ENCODE results near the gene DIS3L2.

DNA sequence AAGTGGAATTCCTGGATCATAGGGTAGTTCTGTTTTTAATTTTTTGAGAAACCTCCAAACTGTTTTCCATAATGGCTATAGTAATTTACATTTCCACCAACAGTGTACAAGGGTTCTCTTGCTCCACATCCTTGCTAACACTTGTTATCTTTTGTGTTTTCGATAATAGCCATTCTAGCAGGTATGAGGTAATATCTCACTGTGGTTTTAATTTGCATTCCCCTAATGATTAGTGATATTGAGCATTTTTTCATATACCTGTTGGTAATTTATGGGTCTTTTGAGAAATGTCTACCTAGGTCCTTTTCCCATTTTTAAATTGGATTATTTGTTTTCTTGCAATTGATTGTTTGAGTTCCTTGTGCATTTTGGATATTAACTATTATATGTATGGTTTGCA is 39.6 kb downstream of the DIS3L2 start:
- no peak for TF ChIP-seq EP300 (IDR thresholded peaks at IDR 0.05)
- TF ChIP-seq, protein P1, sequence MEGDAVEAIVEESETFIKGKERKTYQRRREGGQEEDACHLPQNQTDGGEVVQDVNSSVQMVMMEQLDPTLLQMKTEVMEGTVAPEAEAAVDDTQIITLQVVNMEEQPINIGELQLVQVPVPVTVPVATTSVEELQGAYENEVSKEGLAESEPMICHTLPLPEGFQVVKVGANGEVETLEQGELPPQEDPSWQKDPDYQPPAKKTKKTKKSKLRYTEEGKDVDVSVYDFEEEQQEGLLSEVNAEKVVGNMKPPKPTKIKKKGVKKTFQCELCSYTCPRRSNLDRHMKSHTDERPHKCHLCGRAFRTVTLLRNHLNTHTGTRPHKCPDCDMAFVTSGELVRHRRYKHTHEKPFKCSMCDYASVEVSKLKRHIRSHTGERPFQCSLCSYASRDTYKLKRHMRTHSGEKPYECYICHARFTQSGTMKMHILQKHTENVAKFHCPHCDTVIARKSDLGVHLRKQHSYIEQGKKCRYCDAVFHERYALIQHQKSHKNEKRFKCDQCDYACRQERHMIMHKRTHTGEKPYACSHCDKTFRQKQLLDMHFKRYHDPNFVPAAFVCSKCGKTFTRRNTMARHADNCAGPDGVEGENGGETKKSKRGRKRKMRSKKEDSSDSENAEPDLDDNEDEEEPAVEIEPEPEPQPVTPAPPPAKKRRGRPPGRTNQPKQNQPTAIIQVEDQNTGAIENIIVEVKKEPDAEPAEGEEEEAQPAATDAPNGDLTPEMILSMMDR (IDR thresholded peaks at IDR 0.05), result no peak
- TF ChIP-seq POLR2A (IDR thresholded peaks at IDR 0.05), result no peak
- no peak for TF ChIP-seq POLR2AphosphoS5 (IDR thresholded peaks at IDR 0.05)
